OCI-LY3 (cell line): ENCODE data around the gene PDCD2L.

Experiments
- EZH2phosphoT487 ChIP-seq: fragments of 200-600 bp; shearing (Covaris generic); IDR thresholded peaks from 2 replicates; pipeline ENCODE4 v1.6.1; 2018; ENCODE audit warnings: antibody characterized with exemption, mixed run types, low read depth
- TF ChIP-seq, protein P1 (sequence below): fragments of 200-600, 300-600 bp; sonication (generic); IDR thresholded peaks from 2 replicates; pipeline ENCODE4 v1.5.1; 2014; ENCODE audit warnings: antibody characterized with exemption, low read length, low read depth

- TF ChIP-seq, protein P1, sequence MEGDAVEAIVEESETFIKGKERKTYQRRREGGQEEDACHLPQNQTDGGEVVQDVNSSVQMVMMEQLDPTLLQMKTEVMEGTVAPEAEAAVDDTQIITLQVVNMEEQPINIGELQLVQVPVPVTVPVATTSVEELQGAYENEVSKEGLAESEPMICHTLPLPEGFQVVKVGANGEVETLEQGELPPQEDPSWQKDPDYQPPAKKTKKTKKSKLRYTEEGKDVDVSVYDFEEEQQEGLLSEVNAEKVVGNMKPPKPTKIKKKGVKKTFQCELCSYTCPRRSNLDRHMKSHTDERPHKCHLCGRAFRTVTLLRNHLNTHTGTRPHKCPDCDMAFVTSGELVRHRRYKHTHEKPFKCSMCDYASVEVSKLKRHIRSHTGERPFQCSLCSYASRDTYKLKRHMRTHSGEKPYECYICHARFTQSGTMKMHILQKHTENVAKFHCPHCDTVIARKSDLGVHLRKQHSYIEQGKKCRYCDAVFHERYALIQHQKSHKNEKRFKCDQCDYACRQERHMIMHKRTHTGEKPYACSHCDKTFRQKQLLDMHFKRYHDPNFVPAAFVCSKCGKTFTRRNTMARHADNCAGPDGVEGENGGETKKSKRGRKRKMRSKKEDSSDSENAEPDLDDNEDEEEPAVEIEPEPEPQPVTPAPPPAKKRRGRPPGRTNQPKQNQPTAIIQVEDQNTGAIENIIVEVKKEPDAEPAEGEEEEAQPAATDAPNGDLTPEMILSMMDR = no peak
- no peak for TF ChIP-seq EZH2phosphoT487
Observed at GRCh38 chr19:34461375-34462100, 57.3 kb downstream of the PDCD2L start.
